Eye (tissue), 1 donor: ENCODE results near the gene IFITM5.
"Not testable (repeated sequence)": the region's sequence is repeated elsewhere in the genome, so short reads cannot be mapped to it uniquely, and the experiment has no call there.

ENCODE experiments used
- DNase-seq: peaks from one replicate; pipeline ENCODE4 v3.0.0-alpha.2; 2015

The IFITM5 gene

GRCh38 chr11:293852-294661, 5.3 kb downstream of the IFITM5 start:
- DNase-seq = no peak

DNA sequence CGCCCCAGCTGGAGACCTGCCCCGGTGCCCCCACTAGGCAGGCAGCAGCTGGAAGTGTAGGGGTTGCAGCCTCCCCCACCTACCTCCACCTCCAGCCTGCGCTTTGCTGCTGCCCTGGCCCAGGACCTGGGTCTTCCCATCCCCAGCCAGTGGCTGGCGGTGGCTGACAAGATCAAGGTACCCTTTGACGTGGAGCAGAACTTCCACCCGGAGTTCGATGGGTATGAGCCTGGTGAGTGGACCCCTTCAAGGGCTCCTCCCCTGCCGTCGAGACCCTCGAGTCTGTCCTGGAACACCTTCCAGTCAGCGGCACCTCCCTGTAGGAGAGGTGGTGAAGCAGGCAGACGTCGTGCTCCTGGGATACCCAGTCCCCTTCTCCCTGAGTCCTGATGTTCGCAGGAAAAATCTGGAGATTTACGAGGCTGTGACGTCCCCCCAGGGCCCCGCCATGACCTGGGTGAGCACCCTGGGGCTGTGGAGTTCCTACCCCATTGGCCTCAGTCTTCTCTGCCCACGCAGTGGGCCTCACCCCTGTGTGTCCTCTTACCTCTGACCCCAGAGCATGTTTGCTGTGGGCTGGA, 6.0 kb downstream of the IFITM5 start:
- DNase-seq = no peak

- no peak for DNase-seq
Measured at GRCh38 chr11:292211-293121, 6.9 kb downstream of the IFITM5 start.

- no peak for DNase-seq
Measured at GRCh38 chr11:291281-292210, 7.8 kb downstream of the IFITM5 start.

DNA sequence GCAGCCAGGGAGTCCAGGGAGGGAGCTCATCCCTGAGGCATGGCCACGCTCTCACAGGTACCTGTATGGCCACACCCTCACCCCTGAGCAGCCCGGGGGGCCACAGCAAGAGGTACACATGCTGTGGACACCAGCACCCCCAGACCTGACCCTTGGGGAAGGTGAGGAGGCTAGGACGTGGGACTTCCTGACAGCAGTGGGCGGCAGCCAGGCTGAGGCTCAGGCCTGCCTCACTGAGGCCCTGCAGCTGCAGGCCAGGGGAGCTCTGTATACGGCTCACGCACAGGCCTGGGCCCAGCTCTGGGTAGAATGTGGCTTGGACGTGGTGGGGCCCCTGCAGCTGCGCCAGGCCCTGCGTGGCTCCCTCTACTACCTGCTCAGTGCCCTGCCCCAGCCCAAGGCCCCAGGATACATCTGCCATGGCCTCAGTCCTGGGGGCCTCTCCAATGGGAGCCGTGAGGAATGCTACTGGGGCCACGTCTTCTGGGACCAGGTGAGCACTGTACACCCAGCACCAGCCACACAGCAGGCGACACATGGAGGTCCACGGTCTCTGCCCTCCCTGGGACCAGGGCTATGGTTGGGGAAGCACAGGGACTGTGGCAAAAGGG, 8.6 kb downstream of the IFITM5 start:
- DNase-seq = no peak

DNA sequence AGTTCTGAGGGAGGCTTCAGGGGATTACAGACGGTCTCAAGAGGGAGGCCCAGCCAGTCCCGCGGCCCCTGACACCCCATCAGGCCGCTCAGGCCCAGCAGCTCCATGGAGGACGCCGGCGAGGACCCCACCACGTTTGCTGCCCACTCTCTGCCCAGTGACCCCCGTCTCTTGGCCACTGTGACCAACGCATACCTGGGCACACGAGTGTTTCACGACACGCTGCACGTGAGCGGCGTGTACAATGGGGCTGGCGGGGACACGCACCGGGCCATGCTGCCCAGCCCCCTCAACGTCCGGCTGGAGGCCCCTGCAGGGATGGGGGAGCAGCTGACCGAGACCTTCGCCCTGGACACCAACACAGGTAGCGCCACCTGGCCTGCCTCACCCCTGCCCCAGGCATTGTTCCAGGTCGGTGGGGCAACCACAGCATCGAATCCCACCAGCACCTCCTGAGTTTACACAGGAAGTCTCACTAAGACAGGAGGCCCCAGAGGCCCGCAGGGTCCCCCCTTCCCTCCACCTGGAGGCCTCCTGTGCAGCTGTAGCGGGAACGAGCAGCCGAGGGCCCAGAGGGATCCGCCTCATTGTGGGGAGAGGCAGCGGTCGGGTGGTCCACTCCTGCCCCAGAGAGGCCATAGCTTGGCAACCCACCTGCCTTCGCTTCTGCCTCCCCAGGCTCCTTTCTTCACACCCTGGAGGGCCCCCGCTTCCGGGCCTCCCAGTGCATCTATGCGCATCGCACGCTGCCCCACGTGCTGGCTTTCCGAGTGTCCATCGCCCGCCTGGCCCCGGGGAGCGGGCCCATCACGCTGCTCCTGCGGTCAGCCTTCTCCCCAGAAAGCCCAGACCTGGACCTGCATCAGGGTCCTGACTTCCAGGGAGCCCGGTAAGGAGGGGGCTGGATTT, 9.4 kb downstream of the IFITM5 start:
- no peak for DNase-seq

DNA sequence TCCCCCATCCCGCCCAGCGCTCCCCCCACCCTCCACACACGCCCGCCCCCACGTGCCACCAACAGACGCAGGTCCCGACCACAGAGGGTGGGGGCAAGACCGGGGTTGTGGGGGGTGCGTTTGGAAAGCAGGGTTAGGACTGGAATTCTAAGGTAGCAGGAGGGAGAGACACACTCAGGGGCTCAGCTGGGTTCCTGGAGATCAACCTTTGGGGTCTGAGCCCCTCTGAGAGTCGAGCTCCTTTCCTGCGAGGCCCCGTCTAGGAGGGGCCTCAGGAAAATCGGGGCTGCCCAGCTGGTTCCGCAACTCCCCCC, 10.0 kb downstream of the IFITM5 start:
- DNase-seq = no peak

GRCh38 chr11:288478-289397, 10.6 kb downstream of the IFITM5 start, which contains the start of gene PGGHG:
TSS of gene PGGHG (plus strand) at chr11:289126. CDS start at chr11:289817, 691 bp downstream.
- DNase-seq = peak; percentile 62

GRCh38 chr11:287821-288477, 11.4 kb downstream of the IFITM5 start:
- DNase-seq = peak; percentile 26

- DNase-seq = not testable (repeated sequence)
Measured at GRCh38 chr11:286977-287820, 12.1 kb downstream of the IFITM5 start.

GRCh38 chr11:285894-286220, 13.5 kb downstream of the IFITM5 start:
- no peak for DNase-seq

GRCh38 chr11:285021-285893, 14.1 kb downstream of the IFITM5 start:
- no peak for DNase-seq

DNA sequence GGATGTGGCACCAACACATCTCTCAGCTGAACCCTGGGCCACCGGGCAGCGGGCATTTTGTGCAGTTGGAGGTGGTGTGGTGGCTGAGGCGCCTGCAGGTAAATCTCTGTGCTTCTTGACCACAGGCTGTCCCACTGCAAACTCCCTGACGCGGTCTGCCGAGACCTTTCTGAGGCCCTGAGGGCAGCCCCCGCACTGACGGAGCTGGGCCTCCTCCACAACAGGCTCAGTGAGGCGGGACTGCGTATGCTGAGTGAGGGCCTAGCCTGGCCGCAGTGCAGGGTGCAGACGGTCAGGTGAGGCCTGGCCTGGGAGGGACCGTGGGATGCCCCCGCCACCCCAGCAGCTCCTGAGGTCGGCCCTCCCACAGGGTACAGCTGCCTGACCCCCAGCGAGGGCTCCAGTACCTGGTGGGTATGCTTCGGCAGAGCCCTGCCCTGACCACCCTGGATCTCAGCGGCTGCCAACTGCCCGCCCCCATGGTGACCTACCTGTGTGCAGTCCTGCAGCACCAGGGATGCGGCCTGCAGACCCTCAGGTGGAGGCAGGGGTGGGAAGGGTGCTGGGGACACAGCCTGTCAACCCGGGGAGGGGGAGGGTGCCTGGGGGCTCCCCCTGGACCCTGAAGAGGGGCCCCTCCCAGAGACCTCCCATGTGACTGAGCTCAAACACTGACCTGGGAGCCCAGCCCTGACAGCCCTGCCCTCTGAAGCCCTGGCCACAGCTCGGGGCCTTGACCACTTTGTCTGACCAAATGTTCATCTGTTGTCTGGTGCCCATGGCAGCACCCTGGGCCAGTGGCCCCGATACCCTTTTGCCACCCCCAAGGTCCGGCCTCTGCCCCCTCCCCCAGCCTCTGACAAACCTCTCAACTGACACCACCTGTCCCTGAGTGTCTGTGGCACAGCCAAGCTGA, 15.0 kb downstream of the IFITM5 start:
- no peak for DNase-seq

DNA sequence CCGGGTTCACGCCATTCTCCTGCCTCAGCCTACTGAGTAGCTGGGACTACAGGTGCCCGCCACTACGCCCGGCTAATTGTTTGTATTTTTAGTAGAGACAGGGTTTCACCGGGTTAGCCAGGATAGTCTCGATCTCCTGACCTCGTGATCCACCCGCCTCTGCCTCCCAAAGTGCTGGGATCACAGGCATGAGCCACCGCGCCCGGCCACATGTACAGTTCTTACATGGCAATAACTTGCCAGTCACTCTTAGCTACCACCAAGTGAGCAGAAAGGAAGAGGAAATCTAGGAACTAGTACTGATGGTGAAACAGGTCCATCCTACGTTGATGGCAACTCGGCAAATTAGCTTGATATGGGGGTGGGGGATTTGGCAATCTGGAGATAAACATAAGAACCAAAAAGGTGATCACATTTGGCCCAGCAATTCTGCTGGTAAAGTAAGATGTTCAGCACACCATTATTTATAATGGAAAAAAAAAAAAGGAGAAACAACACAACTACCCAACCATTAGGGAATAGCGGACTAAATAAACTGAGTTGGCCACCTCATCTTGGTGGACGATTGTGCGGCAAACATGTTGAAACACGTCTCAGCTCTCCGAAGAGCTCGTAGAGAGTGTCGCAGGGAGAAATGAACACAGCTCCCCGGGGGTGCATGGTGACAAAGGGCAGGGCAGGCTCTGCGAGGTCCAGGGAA, 15.8 kb downstream of the IFITM5 start:
- DNase-seq = no peak

DNA sequence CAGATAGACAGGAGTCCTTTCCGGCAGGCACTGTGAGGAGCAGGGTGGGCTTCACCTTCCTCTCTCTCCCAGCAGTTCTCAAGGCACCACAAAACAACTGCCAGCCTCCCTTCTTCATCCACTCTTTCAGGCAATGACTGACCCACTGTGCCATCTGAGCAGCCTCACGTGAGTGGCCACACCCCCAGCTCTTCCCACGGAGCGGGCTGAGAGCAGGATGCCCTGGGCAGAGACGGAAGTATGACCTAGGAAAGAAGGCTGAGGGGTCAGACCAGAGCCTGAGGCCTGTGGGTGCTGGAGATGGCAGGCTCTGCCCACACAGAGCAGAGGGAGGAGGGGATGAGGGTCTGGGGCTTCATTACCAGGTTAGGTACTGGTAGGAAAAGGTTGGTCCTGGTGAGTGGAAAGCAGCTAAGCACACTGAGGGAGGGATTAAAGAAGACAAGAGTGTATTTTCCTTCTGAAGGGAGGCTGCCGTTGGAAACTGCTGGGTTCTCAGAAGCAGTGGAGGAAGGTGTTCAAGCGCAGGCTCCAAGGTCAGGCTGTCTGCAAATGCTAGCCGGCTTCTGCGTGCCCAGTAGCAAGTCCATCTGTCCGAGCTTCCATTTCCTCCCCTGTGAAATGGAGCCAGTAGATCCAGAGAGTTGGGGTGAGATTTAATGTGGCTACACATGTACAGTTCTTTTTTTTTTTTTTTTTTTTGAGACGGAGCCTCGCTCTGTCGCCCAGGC, 16.5 kb downstream of the IFITM5 start:
- DNase-seq = no peak
